Transverse colon (tissue), 4 donors: Measurements from ENCODE around the gene SMIM31. TPM values are rescaled to one million over a fixed set of nuclear protein-coding genes. Genes with fewer than 3 reads are reported as not detected.

Source experiments
- DNase-seq: peaks from one replicate; pipeline ENCODE4 v3.0.0-alpha.2; 2019
- H3K27ac ChIP-seq, 4 donors: fragments of 200-600 bp; sonication (generic); 2 replicates each; pipeline ENCODE4 v1.5.1; 2016 to 2018; ENCODE audit warnings: inconsistent platforms in 4 of 4
- H3K27me3 ChIP-seq: fragments of 200-600 bp; sonication (generic); 2 replicates; pipeline ENCODE4 v1.5.1; 2017; ENCODE audit warnings: inconsistent platforms
- H3K36me3 ChIP-seq, 4 donors: fragments of 200-600 bp; sonication (generic); 2 replicates each; pipeline ENCODE4 v1.5.1; 2017 to 2019; ENCODE audit warnings: inconsistent platforms in 4 of 4
- H3K4me1 ChIP-seq, 4 donors: fragments of 200-600 bp; sonication (generic); 2 replicates each; pipeline ENCODE4 v1.5.1; 2017 to 2020; ENCODE audit warnings: inconsistent platforms in 4 of 4
- H3K4me3 ChIP-seq, 4 donors: fragments of 200-600 bp; sonication (generic); 1 replicate in 1 of 4; 2 replicates in 3 of 4; pipeline versions ENCODE4 v1.5.1 to v1.6.1; 2017 to 2019; ENCODE audit warnings: inconsistent platforms in 4 of 4
- H3K9me3 ChIP-seq, 2 donors: fragments of 200-600 bp; sonication (generic); 2 replicates each; pipeline ENCODE4 v1.5.1; 2017 to 2019; ENCODE audit warnings: inconsistent platforms in 2 of 2
- EP300 ChIP-seq: sonication (generic); formaldehyde crosslinking; IDR thresholded peaks from one replicate; pipeline ENCODE4 v1.6.1; 2017; ENCODE audit warnings: antibody characterized with exemption, low read depth
- POLR2A ChIP-seq: fragments of 450-650 bp; IDR thresholded peaks from one replicate; pipeline ENCODE4 v1.6.1; 2016; ENCODE audit warnings: antibody characterized with exemption, mild to moderate bottlenecking, moderate library complexity
- POLR2AphosphoS5 ChIP-seq, 3 donors: sonication (generic); formaldehyde crosslinking; IDR thresholded peaks; one replicate each; pipeline ENCODE4 v1.6.1; 2016; ENCODE audit warnings: antibody characterized with exemption in 3 of 3
- WGBS, 2 donors: methylation state at CpG; one replicate each; pipeline ENCODE4 v1.1.5; 2018; ENCODE audit warnings: low coverage in 1 of 2; 5-methylcytosine and 5-hydroxymethylcytosine counted together
- in situ Hi-C, 4 donors: fragments of 200-750 bp; cut with MboI; loops; one replicate each; pipeline versions ENCODE4 v1.15.0 to v1.15.1; 2017; ENCODE audit warnings: low sequenced_read_pairs in 3 of 4, low pct_ligation_motif_present in 1 of 4, low pct_unique_long_range_greater_than_20kb in 1 of 4
- intact Hi-C: fragments of 100-400 bp; cut with DNase I; formaldehyde crosslinking; loops from one replicate; pipeline ENCODE4 v1.15.1; 2023; ENCODE audit warnings: low total_unique reads
- total RNA-seq, 4 donors: library from RNA; depleted of rRNA; stranded (reverse); fragments of >200 nt; gene quantifications; one replicate each; pipeline ENCODE4 v1.1.0, GENCODE V29; 2016
- TF ChIP-seq, protein P1 (sequence below), 5 experiments: fragments of 200-600 bp in 3 of 5; fragments of 450-650 bp in 2 of 5; sonication (generic) in 3 of 5; IDR thresholded peaks; 1 replicate in 2 of 5; 2 replicates in 3 of 5; pipeline ENCODE4 v1.5.1; 2016 to 2017; ENCODE audit warnings: antibody characterized with exemption in 5 of 5, inconsistent platforms in 3 of 5, mild to moderate bottlenecking in 2 of 5, moderate library complexity in 1 of 5

Gene SMIM31
- total RNA-seq, 4 donors from 2014 or later, result 1.9 to 11.1 (median 6.2) TPM

DNA sequence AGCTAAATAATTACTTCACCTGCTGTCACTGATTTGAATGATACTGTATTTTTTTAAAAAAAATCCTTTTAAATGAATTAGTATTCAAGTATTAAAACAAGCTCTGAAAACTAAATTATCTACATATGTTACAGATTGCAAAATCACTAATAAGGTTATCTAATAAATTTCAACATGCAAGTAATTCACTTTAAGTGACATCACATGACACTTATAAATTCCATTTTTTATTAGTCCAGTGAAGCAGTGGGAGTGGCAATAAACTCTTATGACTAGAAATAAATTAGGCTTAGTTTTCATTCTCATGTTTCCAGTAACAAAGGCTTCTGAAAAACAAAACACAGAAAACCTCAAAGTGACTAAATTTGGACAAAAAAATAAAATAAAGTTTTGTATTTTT is 36.3 kb downstream of the SMIM31 start:
- intact Hi-C loops, result no loop called here
- Histone ChIP-seq H3K9me3 (no peaks in the 10 kb centered on the region), H3K27me3 (no peaks in the 10 kb centered on the region), H3K4me1 (no peaks in the 10 kb centered on the region), H3K4me3 (no peak overlapping the region), H3K27ac (no peak overlapping the region), H3K36me3 (no peaks in the 10 kb centered on the region)
- no peak for DNase-seq
- TF ChIP-seq, protein P1, sequence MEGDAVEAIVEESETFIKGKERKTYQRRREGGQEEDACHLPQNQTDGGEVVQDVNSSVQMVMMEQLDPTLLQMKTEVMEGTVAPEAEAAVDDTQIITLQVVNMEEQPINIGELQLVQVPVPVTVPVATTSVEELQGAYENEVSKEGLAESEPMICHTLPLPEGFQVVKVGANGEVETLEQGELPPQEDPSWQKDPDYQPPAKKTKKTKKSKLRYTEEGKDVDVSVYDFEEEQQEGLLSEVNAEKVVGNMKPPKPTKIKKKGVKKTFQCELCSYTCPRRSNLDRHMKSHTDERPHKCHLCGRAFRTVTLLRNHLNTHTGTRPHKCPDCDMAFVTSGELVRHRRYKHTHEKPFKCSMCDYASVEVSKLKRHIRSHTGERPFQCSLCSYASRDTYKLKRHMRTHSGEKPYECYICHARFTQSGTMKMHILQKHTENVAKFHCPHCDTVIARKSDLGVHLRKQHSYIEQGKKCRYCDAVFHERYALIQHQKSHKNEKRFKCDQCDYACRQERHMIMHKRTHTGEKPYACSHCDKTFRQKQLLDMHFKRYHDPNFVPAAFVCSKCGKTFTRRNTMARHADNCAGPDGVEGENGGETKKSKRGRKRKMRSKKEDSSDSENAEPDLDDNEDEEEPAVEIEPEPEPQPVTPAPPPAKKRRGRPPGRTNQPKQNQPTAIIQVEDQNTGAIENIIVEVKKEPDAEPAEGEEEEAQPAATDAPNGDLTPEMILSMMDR (IDR thresholded peaks at IDR 0.05), result no peak
- TF ChIP-seq POLR2AphosphoS5 (IDR thresholded peaks at IDR 0.05) (no peak), EP300 (no peak), POLR2A (no peak)
- in situ Hi-C loops, result loop anchor here in 2 of 4 donors (25.0 kb wide), 1 partner anchor 297 kb away; no protein-coding TSS in a partner anchor

DNA sequence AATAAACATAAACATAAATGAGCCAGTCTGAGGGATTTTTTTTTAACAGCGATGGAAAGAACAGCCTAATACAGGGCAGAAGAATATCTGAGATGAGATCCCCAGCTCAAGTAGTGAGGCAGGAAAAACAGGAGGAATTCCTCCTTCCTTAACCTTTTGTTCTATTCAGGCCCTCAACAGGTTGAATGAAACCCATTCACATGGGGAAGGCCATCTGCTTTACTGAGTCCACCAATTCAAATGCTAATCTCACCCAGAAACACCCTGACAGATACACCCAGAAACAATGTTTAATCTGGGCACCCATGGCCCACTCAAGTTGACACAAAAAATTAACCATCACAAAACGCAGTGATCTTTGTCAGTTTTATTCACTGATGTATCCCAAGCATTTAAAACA is 45.5 kb downstream of the SMIM31 start:
- H3K4me1 ChIP-seq, result no peaks in the 10 kb centered on the region
- no peak overlapping the region for H3K27ac ChIP-seq
- H3K27me3 ChIP-seq, result no peaks in the 10 kb centered on the region
- in situ Hi-C loops (loop anchor here in 2 of 4 donors (25.0 kb wide), 1 partner anchor 288 kb away; no protein-coding TSS in a partner anchor), intact Hi-C loops (no loop called here)
- TF ChIP-seq EP300 (no peak), POLR2AphosphoS5 (IDR thresholded peaks at IDR 0.05) (no peak), POLR2A (no peak)
- TF ChIP-seq, protein P1 (IDR thresholded peaks at IDR 0.05), result no peak
- H3K9me3 ChIP-seq, result no peaks in the 10 kb centered on the region
- H3K36me3 ChIP-seq, result no peaks in the 10 kb centered on the region
- no peak overlapping the region for H3K4me3 ChIP-seq
- no peak for DNase-seq
- 65 to 80% methylated on average over 2 of the region's 2 CpGs for WGBS, 2 donors

DNA sequence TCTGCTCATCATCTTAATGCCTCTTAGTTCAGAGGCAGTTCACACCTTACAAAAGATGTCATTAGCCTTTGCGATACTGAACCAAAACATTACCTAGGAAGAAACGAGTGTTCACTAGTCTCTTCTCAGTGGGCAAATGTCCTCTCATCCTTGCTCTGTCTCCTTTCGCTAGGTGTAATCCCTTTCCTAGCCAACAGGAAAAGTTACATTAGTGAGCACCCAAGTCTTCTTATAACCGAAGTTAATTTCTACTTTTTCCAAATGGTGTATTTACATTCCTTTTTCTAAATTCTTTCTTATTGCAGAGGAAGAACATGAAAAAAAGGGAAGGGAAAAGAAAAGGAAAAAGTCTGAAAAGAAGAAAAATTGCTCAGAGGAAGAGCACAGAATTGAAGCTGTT is 46.9 kb downstream of the SMIM31 start:
- WGBS, 2 donors, result 92 to 94% methylated on average over 4 of the region's 4 CpGs
- TF ChIP-seq POLR2A (no peak), POLR2AphosphoS5 (IDR thresholded peaks at IDR 0.05) (no peak), EP300 (no peak)
- TF ChIP-seq, protein P1 (IDR thresholded peaks at IDR 0.05), result no peak
- no peak overlapping the region for H3K27ac ChIP-seq
- no peak for DNase-seq
- intact Hi-C loops (no loop called here), in situ Hi-C loops (no loop called here)
- H3K27me3 ChIP-seq, result no peaks in the 10 kb centered on the region
- H3K4me1 ChIP-seq, result no peaks in the 10 kb centered on the region
- no peak overlapping the region for H3K4me3 ChIP-seq
- H3K36me3 ChIP-seq, result no peaks in the 10 kb centered on the region
- no peaks in the 10 kb centered on the region for H3K9me3 ChIP-seq

DNA sequence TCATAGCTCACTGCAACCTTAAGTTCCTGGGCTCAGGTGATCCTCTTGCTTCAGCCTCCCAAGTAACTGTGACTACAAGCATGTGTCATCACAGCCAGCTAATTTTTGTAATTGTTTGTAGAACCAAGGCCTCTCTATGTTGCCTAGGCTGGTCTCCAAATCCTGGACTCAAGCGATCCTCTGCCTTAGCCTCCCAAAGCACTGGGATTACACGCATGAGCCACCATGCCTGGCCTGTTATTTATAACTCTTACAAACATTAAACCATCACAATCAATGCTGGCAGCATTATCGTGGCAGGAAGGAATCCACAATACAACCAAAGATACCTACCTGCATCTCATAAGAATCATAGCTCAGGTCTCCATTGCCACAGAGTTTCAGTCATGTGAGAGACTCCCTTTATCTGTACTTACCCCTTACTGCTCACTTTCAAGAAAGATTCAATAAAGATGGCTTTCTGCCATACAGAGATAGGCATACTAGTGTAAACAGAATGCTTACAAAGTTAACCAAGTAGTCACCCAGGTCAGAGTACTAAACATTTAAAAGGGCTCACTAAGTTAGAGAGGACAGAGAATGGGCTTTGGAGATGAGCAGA is 48.5 kb downstream of the SMIM31 start:
- Histone ChIP-seq H3K9me3 (no peaks in the 10 kb centered on the region), H3K27ac (no peak overlapping the region), H3K27me3 (no peaks in the 10 kb centered on the region), H3K4me3 (no peak overlapping the region), H3K4me1 (no peaks in the 10 kb centered on the region), H3K36me3 (no peaks in the 10 kb centered on the region)
- intact Hi-C loops, result no loop called here
- in situ Hi-C loops, result no loop called here
- no peak for DNase-seq
- TF ChIP-seq EP300 (no peak), POLR2A (no peak), POLR2AphosphoS5 (IDR thresholded peaks at IDR 0.05) (no peak)
- TF ChIP-seq, protein P1 (IDR thresholded peaks at IDR 0.05), result no peak
- WGBS, 2 donors, result 80% methylated on average over 3 of the region's 3 CpGs; no CpG with 5 or more reads in 1 of the 2 donors
